AG09309 (cell line): ENCODE results near the gene EHBP1L1.

Experiments used
- DNase-seq: peaks from one replicate; pipeline ENCODE4 v3.0.0-alpha.2; 2010; ENCODE audit warnings: low read depth
- H3K4me3 ChIP-seq: 2 replicates; pipeline ENCODE4 v1.5.1; 2011; ENCODE audit warnings: mild to moderate bottlenecking, low read depth, low read length, moderate library complexity; ENCODE audit not compliant: control insufficient read depth
- CTCF ChIP-seq: IDR thresholded peaks from 2 replicates; pipeline ENCODE4 v1.5.1; 2011; ENCODE audit warnings: mild to moderate bottlenecking, low read depth, low read length, inconsistent platforms; ENCODE audit not compliant: insufficient read depth, control insufficient read depth; ENCODE audit errors: missing control alignments

Gene EHBP1L1

GRCh38 chr11:65633390-65634108 is 57.7 kb downstream of the EHBP1L1 start:
- no peak for TF ChIP-seq CTCF
- DNase-seq, result no peak
- H3K4me3 ChIP-seq, result no peak overlapping the region

DNA sequence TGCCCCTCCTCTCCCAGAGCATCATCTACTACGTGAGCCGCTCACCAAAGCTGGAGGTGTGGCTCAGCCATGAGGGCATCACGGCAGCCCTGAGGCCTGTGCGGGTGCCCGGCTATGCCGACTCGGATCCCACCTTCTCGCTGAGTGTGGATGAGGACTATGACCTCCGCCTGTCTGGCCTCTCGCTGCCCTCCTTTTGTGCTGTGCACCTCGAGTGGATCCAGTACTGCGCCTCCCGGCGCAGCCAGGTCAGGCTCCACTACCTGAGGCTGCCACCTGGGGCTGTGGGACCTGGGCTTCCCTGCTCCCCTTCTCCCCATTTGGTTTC is 58.2 kb downstream of the EHBP1L1 start:
- no peak for DNase-seq
- no peak overlapping the region for H3K4me3 ChIP-seq
- no peak for TF ChIP-seq CTCF

GRCh38 chr11:65634440-65634839 is 58.6 kb downstream of the EHBP1L1 start:
- H3K4me3 ChIP-seq, result no peak overlapping the region
- TF ChIP-seq CTCF, result no peak
- no peak for DNase-seq

DNA sequence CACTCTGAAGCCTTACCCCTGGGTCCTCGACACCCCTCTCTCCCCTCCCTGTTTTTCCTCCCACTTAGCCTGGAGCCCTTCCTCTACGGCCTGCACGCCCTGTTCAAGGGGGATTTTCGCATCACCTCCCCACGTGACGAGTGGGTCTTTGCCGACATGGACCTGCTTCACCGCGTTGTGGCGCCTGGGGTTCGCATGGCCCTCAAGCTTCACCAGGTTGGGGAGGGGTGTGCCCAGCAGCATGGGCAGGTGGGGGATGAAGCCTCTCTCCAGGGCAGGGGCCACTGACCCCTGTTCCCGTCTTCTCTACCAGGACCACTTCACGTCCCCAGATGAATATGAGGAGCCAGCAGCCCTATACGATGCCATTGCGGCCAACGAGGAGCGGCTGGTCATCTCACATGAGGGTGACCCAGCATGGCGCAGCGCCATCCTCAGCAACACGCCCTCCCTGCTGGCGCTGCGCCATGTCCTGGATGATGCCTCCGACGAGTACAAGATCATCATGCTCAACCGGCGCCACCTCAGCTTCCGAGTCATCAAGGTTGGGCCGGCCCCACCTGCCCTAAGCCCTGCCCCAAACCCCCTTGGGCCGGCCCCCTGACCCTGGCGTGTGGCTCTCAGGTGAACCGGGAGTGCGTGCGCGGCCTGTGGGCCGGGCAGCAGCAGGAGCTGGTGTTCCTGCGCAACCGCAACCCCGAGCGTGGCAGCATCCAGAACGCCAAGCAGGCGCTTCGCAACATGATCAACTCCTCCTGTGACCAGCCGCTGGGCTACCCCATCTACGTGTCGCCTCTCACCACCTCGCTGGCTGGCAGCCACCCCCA is 59.3 kb downstream of the EHBP1L1 start:
- TF ChIP-seq CTCF, result no peak
- no peak overlapping the region for H3K4me3 ChIP-seq
- no peak for DNase-seq

- TF ChIP-seq CTCF, result no peak
- H3K4me3 ChIP-seq, result no peak overlapping the region
- DNase-seq, result no peak
Measured at GRCh38 chr11:65636108-65637031, 60.5 kb downstream of the EHBP1L1 start.

DNA sequence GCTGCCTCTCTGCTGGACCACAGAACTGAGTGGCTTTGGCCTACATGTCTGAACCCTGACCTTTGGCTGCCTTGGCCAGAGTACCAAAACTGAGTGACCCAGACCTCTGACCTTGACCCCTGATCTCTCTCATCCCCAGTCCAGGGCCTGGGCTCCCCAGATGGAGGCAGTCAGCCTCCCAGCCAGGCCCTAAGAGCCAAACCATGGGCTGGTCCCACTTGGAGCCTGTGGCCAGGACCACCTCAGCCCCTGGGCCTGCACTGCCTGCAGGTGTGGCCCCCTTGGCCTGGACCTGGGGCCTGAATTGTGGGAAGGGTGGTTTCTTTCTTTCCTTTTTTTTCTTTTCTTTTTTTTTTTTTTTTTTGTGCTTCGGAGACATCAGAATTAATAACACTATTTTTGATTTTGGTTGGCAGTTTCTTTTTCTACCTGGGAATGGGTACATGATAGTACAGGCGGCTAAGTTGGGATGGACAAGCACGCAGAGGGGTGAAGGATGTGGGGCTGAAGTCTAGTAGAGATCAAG is 61.2 kb downstream of the EHBP1L1 start:
- TF ChIP-seq CTCF, result no peak
- DNase-seq, result no peak
- H3K4me3 ChIP-seq, result no peak overlapping the region
